ENCODE results near the gene RBM5. TPM values are rescaled to one million over a fixed set of nuclear protein-coding genes. Genes with fewer than 3 reads are reported as not detected.

The RBM5 gene
- total RNA-seq, 1 donor from 2014 or later = 80.3 TPM

DNA sequence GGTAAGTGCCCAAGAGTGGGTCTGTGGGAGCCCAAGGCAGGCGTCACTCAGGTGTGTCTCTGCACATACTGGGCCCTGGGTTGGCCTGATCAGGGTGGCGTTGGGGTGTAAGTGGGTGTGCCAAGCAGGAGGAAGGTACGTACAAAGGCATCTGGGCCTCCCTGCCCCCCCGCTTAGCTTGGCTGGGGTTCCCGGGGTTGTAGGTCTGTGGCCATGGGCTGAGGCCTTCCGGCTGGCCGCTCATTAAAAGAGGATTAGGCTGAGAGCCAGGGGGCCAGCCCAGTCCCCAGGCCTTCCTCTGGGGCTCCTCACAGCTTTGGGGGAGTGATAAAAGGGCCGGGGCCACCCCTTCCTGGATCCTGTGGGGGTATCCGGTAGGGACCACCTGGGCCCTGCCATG lies 79.7 kb downstream of the RBM5 start:
- Histone ChIP-seq H3K36me3 (ENCODE audit: control insufficient read depth, insufficient read depth, low read length) (peaks cover 57% of the 10 kb centered on the region), H3K4me3 (ENCODE audit: low read depth, low read length) (no peak overlapping the region), H3K27me3 (ENCODE audit: control insufficient read depth, insufficient read depth, low read length) (no peaks in the 10 kb centered on the region)
- FAIRE-seq (no peak), DNase-seq (ENCODE audit: low read depth) (no peak)
- TF ChIP-seq, protein P1, sequence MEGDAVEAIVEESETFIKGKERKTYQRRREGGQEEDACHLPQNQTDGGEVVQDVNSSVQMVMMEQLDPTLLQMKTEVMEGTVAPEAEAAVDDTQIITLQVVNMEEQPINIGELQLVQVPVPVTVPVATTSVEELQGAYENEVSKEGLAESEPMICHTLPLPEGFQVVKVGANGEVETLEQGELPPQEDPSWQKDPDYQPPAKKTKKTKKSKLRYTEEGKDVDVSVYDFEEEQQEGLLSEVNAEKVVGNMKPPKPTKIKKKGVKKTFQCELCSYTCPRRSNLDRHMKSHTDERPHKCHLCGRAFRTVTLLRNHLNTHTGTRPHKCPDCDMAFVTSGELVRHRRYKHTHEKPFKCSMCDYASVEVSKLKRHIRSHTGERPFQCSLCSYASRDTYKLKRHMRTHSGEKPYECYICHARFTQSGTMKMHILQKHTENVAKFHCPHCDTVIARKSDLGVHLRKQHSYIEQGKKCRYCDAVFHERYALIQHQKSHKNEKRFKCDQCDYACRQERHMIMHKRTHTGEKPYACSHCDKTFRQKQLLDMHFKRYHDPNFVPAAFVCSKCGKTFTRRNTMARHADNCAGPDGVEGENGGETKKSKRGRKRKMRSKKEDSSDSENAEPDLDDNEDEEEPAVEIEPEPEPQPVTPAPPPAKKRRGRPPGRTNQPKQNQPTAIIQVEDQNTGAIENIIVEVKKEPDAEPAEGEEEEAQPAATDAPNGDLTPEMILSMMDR (IDR thresholded peaks at IDR 0.05; ENCODE audit: insufficient read depth, low read length, severe bottlenecking) = no peak

Other genes starting within 250 kb of the RBM5 start
- gene TRAIP, start 232.4 kb upstream of the RBM5 start, total RNA-seq = 0.79 and 1.2 TPM in 2 replicates
- 0.13 and 0.26 TPM in 2 replicates for gene CAMKV, start 219.0 kb upstream of the RBM5 start, total RNA-seq
- 20.4 and 33.7 TPM in 2 replicates for gene MST1R, start 185.0 kb upstream of the RBM5 start, total RNA-seq
- gene MON1A, start 159.1 kb upstream of the RBM5 start, total RNA-seq = 9.1 and 15.8 TPM in 2 replicates
- 35.5 and 42.2 TPM in 2 replicates for gene RBM6, start 148.8 kb upstream of the RBM5 start, total RNA-seq
- 35.5 and 76.0 TPM in 2 replicates for gene SEMA3F, start 66.4 kb downstream of the RBM5 start, total RNA-seq
- 0.26 TPM in 1 of 2 replicates, not detected in the other for gene GNAT1, start 102.7 kb downstream of the RBM5 start, total RNA-seq
- not detected in 2 replicates for gene SLC38A3, start 116.4 kb downstream of the RBM5 start, total RNA-seq
- 97.9 and 129 TPM in 2 replicates for gene GNAI2, start 147.3 kb downstream of the RBM5 start, total RNA-seq
- 2.3 and 7.1 TPM in 2 replicates for gene SEMA3B, start 180.2 kb downstream of the RBM5 start, total RNA-seq
- gene LSMEM2, start 190.2 kb downstream of the RBM5 start, total RNA-seq = under 0.01 TPM in 1 of 2 replicates, not detected in the other
- 104 and 177 TPM in 2 replicates for gene IFRD2, start 203.5 kb downstream of the RBM5 start, total RNA-seq
- gene HYAL3, start 210.5 kb downstream of the RBM5 start, total RNA-seq = 6.6 and 6.8 TPM in 2 replicates
- 1.3 and 2.0 TPM in 2 replicates for gene NAA80, start 210.5 kb downstream of the RBM5 start, total RNA-seq
- gene HYAL1, start 214.7 kb downstream of the RBM5 start, total RNA-seq = 7.1 and 8.3 TPM in 2 replicates
- 55.0 and 63.0 TPM in 2 replicates for gene HYAL2, start 233.8 kb downstream of the RBM5 start, total RNA-seq
- 21.9 and 23.3 TPM in 2 replicates for gene TUSC2, start 239.3 kb downstream of the RBM5 start, total RNA-seq